ENCODE results near the gene SEPTIN1.

Gene SEPTIN1

GRCh38 chr16:30394592-30395154, 12.3 kb upstream of the SEPTIN1 start:
- Mint-ChIP-seq H3K4me3 (peak overlapping the region; percentile 83 to 91), H3K27ac (peak overlapping the region; percentile 51 to 80), H3K27me3 (no peaks in the 10 kb centered on the region), H3K4me1 (peaks cover 47% of the 10 kb centered on the region), H3K9me3 (no peaks in the 10 kb centered on the region)
- DNase-seq (no peak), ATAC-seq (no peak)

- DNase-seq (no peak), ATAC-seq (no peak)
- peak overlapping the region; percentile 80 to 93 for H3K27ac Mint-ChIP-seq
- peaks cover 51% of the 10 kb centered on the region for H3K4me1 Mint-ChIP-seq
- H3K4me3 Mint-ChIP-seq = peak overlapping the region; percentile 89 to 91
- H3K9me3 Mint-ChIP-seq = no peaks in the 10 kb centered on the region
- H3K27me3 Mint-ChIP-seq = no peaks in the 10 kb centered on the region
Observed at GRCh38 chr16:30383521-30383920, 1.2 kb upstream of the SEPTIN1 start.

- H3K27ac Mint-ChIP-seq = peak overlapping the region; percentile 88 to 93
- peak overlapping the region; percentile 89 to 91 for H3K4me3 Mint-ChIP-seq
- peaks cover 72% of the 10 kb centered on the region for H3K4me1 Mint-ChIP-seq
- DNase-seq (peak in 1 of 2 donors; percentile 37), ATAC-seq (no peak)
- no peaks in the 10 kb centered on the region for H3K9me3 Mint-ChIP-seq
- no peaks in the 10 kb centered on the region for H3K27me3 Mint-ChIP-seq
Observed at GRCh38 chr16:30381291-30382041, 895 bp downstream of the SEPTIN1 start.

- no peak for DNase-seq
- H3K4me3 Mint-ChIP-seq = peak overlapping the region; percentile 89 to 91
- no peak for ATAC-seq
- no peaks in the 10 kb centered on the region for H3K9me3 Mint-ChIP-seq
- no peak overlapping the region for H3K27ac Mint-ChIP-seq
- peaks cover 77% of the 10 kb centered on the region for H3K4me1 Mint-ChIP-seq
- H3K27me3 Mint-ChIP-seq = no peaks in the 10 kb centered on the region
Observed at GRCh38 chr16:30380803-30381208, 1.6 kb downstream of the SEPTIN1 start.

- H3K4me3 Mint-ChIP-seq = peak overlapping the region; percentile 99 to 100
- peak overlapping the region in 1 of 2 donors; percentile 20 for H3K27ac Mint-ChIP-seq
- H3K27me3 Mint-ChIP-seq = no peaks in the 10 kb centered on the region
- H3K9me3 Mint-ChIP-seq = no peaks in the 10 kb centered on the region
- peaks cover 83% of the 10 kb centered on the region for H3K4me1 Mint-ChIP-seq
- DNase-seq (no peak), ATAC-seq (no peak)
Observed at GRCh38 chr16:30380072-30380802, 2.1 kb downstream of the SEPTIN1 start.

- peak overlapping the region; percentile 94 to 100 for H3K27ac Mint-ChIP-seq
- DNase-seq = no peak
- no peak for ATAC-seq
Observed at GRCh38 chr16:30379158-30379783, 3.1 kb downstream of the SEPTIN1 start.

GRCh38 chr16:30378236-30379157, 3.9 kb downstream of the SEPTIN1 start:
- ATAC-seq = peak; percentile 89
- peaks cover 80% of the 10 kb centered on the region for H3K4me1 Mint-ChIP-seq

More at GRCh38 chr16:30379158-30379783, 3.1 kb downstream of the SEPTIN1 start:
- Mint-ChIP-seq H3K9me3 (no peaks in the 10 kb centered on the region), H3K4me1 (peaks cover 85% of the 10 kb centered on the region), H3K4me3 (peak overlapping the region; percentile 99 to 100), H3K27me3 (no peaks in the 10 kb centered on the region)

GRCh38 chr16:30377812-30378235, 4.5 kb downstream of the SEPTIN1 start:
- Mint-ChIP-seq H3K9me3 (no peaks in the 10 kb centered on the region), H3K27ac (peak overlapping the region; percentile 100), H3K27me3 (no peaks in the 10 kb centered on the region), H3K4me3 (peak overlapping the region; percentile 99 to 100), H3K4me1 (peaks cover 75% of the 10 kb centered on the region)
- peak; percentile 86 to 94 for DNase-seq
- ATAC-seq = peak; percentile 70

More at GRCh38 chr16:30378236-30379157, 3.9 kb downstream of the SEPTIN1 start:
- H3K27me3 Mint-ChIP-seq = no peaks in the 10 kb centered on the region
- peak overlapping the region; percentile 99 to 100 for H3K4me3 Mint-ChIP-seq
- H3K27ac Mint-ChIP-seq = peak overlapping the region; percentile 100
- DNase-seq = peak; percentile 99
- no peaks in the 10 kb centered on the region for H3K9me3 Mint-ChIP-seq

GRCh38 chr16:30377050-30377811, 5.1 kb downstream of the SEPTIN1 start:
- Mint-ChIP-seq H3K4me1 (peaks cover 74% of the 10 kb centered on the region), H3K27me3 (no peaks in the 10 kb centered on the region), H3K9me3 (no peaks in the 10 kb centered on the region), H3K27ac (peak overlapping the region; percentile 100), H3K4me3 (peak overlapping the region; percentile 99 to 100)
- DNase-seq (no peak), ATAC-seq (peak; percentile 5)

- peaks cover 77% of the 10 kb centered on the region for H3K4me1 Mint-ChIP-seq
- H3K9me3 Mint-ChIP-seq = no peaks in the 10 kb centered on the region
- H3K27ac Mint-ChIP-seq = peak overlapping the region; percentile 100
- no peak for ATAC-seq
- H3K27me3 Mint-ChIP-seq = no peaks in the 10 kb centered on the region
- DNase-seq = no peak
- H3K4me3 Mint-ChIP-seq = peak overlapping the region in 1 of 2 donors; percentile 100
Observed at GRCh38 chr16:30376461-30376902, 5.9 kb downstream of the SEPTIN1 start.

- Mint-ChIP-seq H3K4me1 (peaks cover 76% of the 10 kb centered on the region), H3K9me3 (no peaks in the 10 kb centered on the region), H3K27ac (peak overlapping the region in 1 of 2 donors; percentile 87), H3K4me3 (peak overlapping the region in 1 of 2 donors; percentile 22), H3K27me3 (no peaks in the 10 kb centered on the region)
- no peak for DNase-seq
- no peak for ATAC-seq
Observed at GRCh38 chr16:30375864-30376263, 6.5 kb downstream of the SEPTIN1 start.

GRCh38 chr16:30374538-30374937, 7.8 kb downstream of the SEPTIN1 start, which contains the start of gene MYL11:
MYL11 (plus strand) TSS chr16:30374802; CDS start chr16:30374858, 56 bp downstream.
- Mint-ChIP-seq H3K4me1 (peaks cover 63% of the 10 kb centered on the region), H3K4me3 (peak within 1 kb of the TSS in 1 of 2 donors; percentile 6), H3K27ac (peak within 1 kb of the TSS in 1 of 2 donors; percentile 87), H3K9me3 (no peaks in the 10 kb centered on the region), H3K27me3 (no peaks in the 10 kb centered on the region)
- DNase-seq = no peak
- no peak for ATAC-seq

- ATAC-seq (no peak), DNase-seq (no peak)
- Mint-ChIP-seq H3K4me3 (peak overlapping the region; percentile 14 to 50), H3K4me1 (peaks cover 56% of the 10 kb centered on the region), H3K27ac (peak overlapping the region in 1 of 2 donors; percentile 2), H3K27me3 (no peaks in the 10 kb centered on the region), H3K9me3 (no peaks in the 10 kb centered on the region)
Observed at GRCh38 chr16:30372725-30373124, 9.6 kb downstream of the SEPTIN1 start.
